GM23338 (cell line): ENCODE measurements around the gene MAPK8IP3. TPM values are rescaled to one million over a fixed set of nuclear protein-coding genes. Genes with fewer than 3 reads are reported as not detected.
A peak's percentile ranks its signal among the peaks of the same experiment; 100 is the strongest.

Experiments used
- ATAC-seq: fragments of 200-7000 bp; cut with Tn5 transposase; 3 replicates; pipeline ENCODE4 v1.9.1; 2020
- DNase-seq: peaks from one replicate; pipeline ENCODE4 v3.0.0-alpha.2; 2015; ENCODE audit warnings: low spot score
- H2AFZ ChIP-seq: fragments of 200-600 bp; sonication (generic); 2 replicates; pipeline ENCODE4 v1.8.0; 2016; ENCODE audit warnings: antibody characterized with exemption, mild to moderate bottlenecking, moderate library complexity
- H3F3A ChIP-seq: fragments of 200-600 bp; sonication (generic); replicated peaks from 2 replicates; pipeline ENCODE4 v1.8.0; 2017; ENCODE audit warnings: antibody characterized with exemption, mixed run types, low read depth
- H3K27ac ChIP-seq: fragments of 200-600 bp; sonication (generic); 2 replicates; pipeline ENCODE4 v1.6.1; 2016; ENCODE audit warnings: low read depth
- H3K27me3 ChIP-seq: fragments of 200-600 bp; sonication (generic); 2 replicates; pipeline ENCODE4 v1.8.0; 2016; ENCODE audit warnings: mild to moderate bottlenecking, mixed run types, moderate library complexity; ENCODE audit not compliant: insufficient read depth
- H3K36me3 ChIP-seq: fragments of 200-600 bp; sonication (generic); 2 replicates; pipeline ENCODE4 v1.8.0; 2016; ENCODE audit warnings: mild to moderate bottlenecking; ENCODE audit not compliant: insufficient read depth
- H3K4me1 ChIP-seq: fragments of 200-600 bp; sonication (generic); 2 replicates; pipeline ENCODE4 v1.8.0; 2016; ENCODE audit warnings: mild to moderate bottlenecking, moderate library complexity; ENCODE audit not compliant: insufficient read depth
- H3K4me2 ChIP-seq: fragments of 200-600 bp; sonication (generic); 2 replicates; pipeline ENCODE4 v1.7.1; 2017; ENCODE audit warnings: mixed run types
- H3K4me3 ChIP-seq: fragments of 200-600 bp; sonication (generic); 2 replicates; pipeline ENCODE4 v1.6.1; 2016; ENCODE audit warnings: mixed run types
- H3K79me2 ChIP-seq: fragments of 200-600 bp; sonication (generic); replicated peaks from 2 replicates; pipeline ENCODE4 v1.8.0; 2017; ENCODE audit warnings: mild to moderate bottlenecking; ENCODE audit not compliant: insufficient read depth
- H3K9me2 ChIP-seq: fragments of 200-600 bp; sonication (generic); 2 replicates; pipeline ENCODE4 v1.8.0; 2017; ENCODE audit not compliant: insufficient read depth
- H4K20me1 ChIP-seq: fragments of 200-600 bp; sonication (generic); replicated peaks from 2 replicates; pipeline ENCODE4 v1.8.0; 2017; ENCODE audit warnings: mild to moderate bottlenecking; ENCODE audit not compliant: insufficient read depth
- H3K27ac Mint-ChIP-seq: 2 replicates; pipeline ENCODE4 v1.8.0; 2020; ENCODE audit warnings: inconsistent platforms, mild to moderate bottlenecking, moderate library complexity, mixed read lengths
- H3K27me3 Mint-ChIP-seq: 3 replicates; pipeline ENCODE4 v1.8.0; 2022; ENCODE audit warnings: low read depth, mild to moderate bottlenecking, moderate library complexity, mixed read lengths, inconsistent platforms; ENCODE audit not compliant: insufficient read depth, poor library complexity
- H3K36me3 Mint-ChIP-seq: 3 replicates; pipeline ENCODE4 v1.8.0; 2021; ENCODE audit warnings: low read depth, mild to moderate bottlenecking, inconsistent platforms, moderate library complexity, mixed read lengths
- H3K4me1 Mint-ChIP-seq: 3 replicates; pipeline ENCODE4 v1.8.0; 2020; ENCODE audit warnings: mild to moderate bottlenecking, inconsistent platforms, mixed read lengths
- H3K4me3 Mint-ChIP-seq: 3 replicates; pipeline ENCODE4 v1.8.0; 2021; ENCODE audit warnings: moderate library complexity, mild to moderate bottlenecking, inconsistent platforms, mixed read lengths
- H3K9me3 Mint-ChIP-seq: 3 replicates; pipeline ENCODE4 v1.8.0; 2020; ENCODE audit warnings: moderate library complexity, mild to moderate bottlenecking, inconsistent platforms, mixed read lengths
- CREB1 ChIP-seq: fragments of 250-450 bp; sonication (Bioruptor Pico); IDR thresholded peaks from 2 replicates; pipeline ENCODE4 v1.5.0; 2020; ENCODE audit warnings: low read depth, mild to moderate bottlenecking, moderate library complexity
- EZH2 ChIP-seq: fragments of 200-600 bp; sonication (generic); IDR thresholded peaks from one replicate; pipeline ENCODE4 v1.8.0; 2017; ENCODE audit warnings: antibody characterized with exemption, mild to moderate bottlenecking, low read depth; ENCODE audit not compliant: unreplicated experiment
- EZH2phosphoT487 ChIP-seq: fragments of 200-600 bp; sonication (generic); IDR thresholded peaks from one replicate; pipeline ENCODE4 v1.8.1; 2018; ENCODE audit warnings: antibody characterized with exemption; ENCODE audit not compliant: unreplicated experiment
- JUNB ChIP-seq: IDR thresholded peaks from one replicate; pipeline ENCODE4 v1.6.1; 2016; ENCODE audit warnings: antibody characterized with exemption; ENCODE audit not compliant: unreplicated experiment
- NANOG ChIP-seq: IDR thresholded peaks from 2 replicates; pipeline ENCODE4 v1.6.1; 2016; ENCODE audit warnings: antibody characterized with exemption, borderline replicate concordance
- POLR2AphosphoS5 ChIP-seq: IDR thresholded peaks from 2 replicates; pipeline ENCODE4 v1.6.1; 2016; ENCODE audit warnings: antibody characterized with exemption, low read depth
- REST ChIP-seq: IDR thresholded peaks from one replicate; pipeline ENCODE4 v1.6.1; 2018; ENCODE audit warnings: antibody characterized with exemption; ENCODE audit not compliant: unreplicated experiment
- STAT1 ChIP-seq: IDR thresholded peaks from one replicate; pipeline ENCODE4 v1.6.1; 2016; ENCODE audit warnings: antibody characterized with exemption; ENCODE audit not compliant: unreplicated experiment
- ZNF114 ChIP-seq: fragments of 250-450 bp; sonication (Bioruptor Pico); IDR thresholded peaks from 2 replicates; pipeline ENCODE4 v1.5.0; 2020; ENCODE audit warnings: mild to moderate bottlenecking, moderate library complexity
- ZNF331 ChIP-seq: fragments of 250-450 bp; sonication (Bioruptor Pico); IDR thresholded peaks from 2 replicates; pipeline ENCODE4 v1.5.0; 2020; ENCODE audit warnings: low read depth, mild to moderate bottlenecking, moderate library complexity
- ZNF462 ChIP-seq: fragments of 250-450 bp; sonication (Bioruptor Pico); IDR thresholded peaks from 2 replicates; pipeline ENCODE4 v1.5.0; 2020; ENCODE audit warnings: mild to moderate bottlenecking, moderate library complexity
- polyA plus RNA-seq: library from polyadenylated mRNA; unstranded; fragments of >200 nt; fragmentation: Nextera tagmentation; extraction: Ambion mirVana; gene quantifications from 2 replicates; pipeline ENCODE4 v1.2.1, GENCODE V29; 2016
- total RNA-seq: library from RNA; depleted of rRNA; stranded (reverse); fragments of >200 nt; shearing (Covaris generic); gene quantifications from 2 replicates; pipeline ENCODE4 v1.2.3, GENCODE V29; 2014
- TF ChIP-seq, protein P1 (sequence below): IDR thresholded peaks from 2 replicates; pipeline ENCODE4 v1.6.1; 2016; ENCODE audit warnings: antibody characterized with exemption
- TF ChIP-seq, protein P2 (sequence below), 2 experiments: fragments of 200-600 bp in 1 of 2; sonication (generic) in 1 of 2; conservative IDR thresholded peaks; 2 replicates each; pipeline versions ENCODE4 v1.5.1 to v1.6.1; 2016 to 2017; ENCODE audit warnings: antibody characterized with exemption in 2 of 2, low read depth in 2 of 2, mild to moderate bottlenecking in 2 of 2, moderate library complexity in 1 of 2

Gene MAPK8IP3
- total and polyA plus RNA-seq, 2 experiments from 2014 or later = 11.3 to 58.4 TPM

DNA sequence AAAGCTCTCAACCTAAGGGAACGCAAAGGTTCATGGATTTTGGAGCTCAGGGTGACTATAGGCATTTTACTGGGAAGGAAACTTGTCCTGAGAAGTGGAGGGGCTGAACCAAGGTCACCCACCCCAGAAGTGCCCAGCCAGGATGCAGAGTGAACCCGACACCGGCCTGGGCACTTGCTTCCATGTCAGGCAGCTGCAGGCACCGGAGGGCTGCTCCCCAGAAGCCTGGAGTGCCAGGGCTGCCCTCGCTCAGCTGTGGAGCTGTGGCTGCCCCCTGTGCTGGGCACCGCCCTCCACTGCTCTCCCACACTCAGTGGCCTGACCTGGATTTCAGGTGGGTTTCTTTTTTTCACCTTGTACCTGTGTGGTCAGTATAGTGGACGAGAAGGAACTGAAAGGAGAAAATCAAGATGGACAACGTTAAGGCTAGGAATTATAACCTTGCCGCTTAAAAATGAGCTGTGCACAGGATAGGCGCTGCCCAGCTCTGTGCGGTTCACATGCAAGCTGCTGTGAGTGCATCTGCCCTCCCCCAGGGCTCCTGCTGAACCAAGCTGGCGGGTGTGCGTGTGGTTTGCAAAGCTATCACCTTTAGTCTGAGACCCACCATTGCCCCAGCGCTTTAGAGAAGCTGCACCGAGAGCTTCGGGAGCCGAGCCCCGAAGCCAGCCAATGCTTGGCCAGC lies 2.2 kb downstream of the MAPK8IP3 start:
- peaks cover 17% of the 10 kb centered on the region for H3F3A ChIP-seq
- no peaks in the 10 kb centered on the region for H3K9me3 Mint-ChIP-seq
- peaks cover 16% of the 10 kb centered on the region for H3K4me1 ChIP-seq
- peaks cover 60% of the 10 kb centered on the region for H3K79me2 ChIP-seq
- H4K20me1 ChIP-seq = peaks cover 25% of the 10 kb centered on the region
- ATAC-seq = no peak
- DNase-seq = no peak
- H3K9me2 ChIP-seq = no peaks in the 10 kb centered on the region
- H3K36me3 ChIP-seq = no peaks in the 10 kb centered on the region
- no peak overlapping the region for H3K4me3 ChIP-seq
- no peak overlapping the region for H3K27ac ChIP-seq
- no peaks in the 10 kb centered on the region for H3K27me3 ChIP-seq
- no peak overlapping the region for H3K27ac Mint-ChIP-seq
- no peak for TF ChIP-seq JUNB
- no peak for TF ChIP-seq ZNF462 (CRISPR knock-in tag)
- TF ChIP-seq, protein P1, sequence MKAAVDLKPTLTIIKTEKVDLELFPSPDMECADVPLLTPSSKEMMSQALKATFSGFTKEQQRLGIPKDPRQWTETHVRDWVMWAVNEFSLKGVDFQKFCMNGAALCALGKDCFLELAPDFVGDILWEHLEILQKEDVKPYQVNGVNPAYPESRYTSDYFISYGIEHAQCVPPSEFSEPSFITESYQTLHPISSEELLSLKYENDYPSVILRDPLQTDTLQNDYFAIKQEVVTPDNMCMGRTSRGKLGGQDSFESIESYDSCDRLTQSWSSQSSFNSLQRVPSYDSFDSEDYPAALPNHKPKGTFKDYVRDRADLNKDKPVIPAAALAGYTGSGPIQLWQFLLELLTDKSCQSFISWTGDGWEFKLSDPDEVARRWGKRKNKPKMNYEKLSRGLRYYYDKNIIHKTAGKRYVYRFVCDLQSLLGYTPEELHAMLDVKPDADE = no peak
- no peak for TF ChIP-seq STAT1
- no peak for TF ChIP-seq ZNF331 (CRISPR knock-in tag)
- no peak for TF ChIP-seq EZH2
- TF ChIP-seq, protein P2, sequence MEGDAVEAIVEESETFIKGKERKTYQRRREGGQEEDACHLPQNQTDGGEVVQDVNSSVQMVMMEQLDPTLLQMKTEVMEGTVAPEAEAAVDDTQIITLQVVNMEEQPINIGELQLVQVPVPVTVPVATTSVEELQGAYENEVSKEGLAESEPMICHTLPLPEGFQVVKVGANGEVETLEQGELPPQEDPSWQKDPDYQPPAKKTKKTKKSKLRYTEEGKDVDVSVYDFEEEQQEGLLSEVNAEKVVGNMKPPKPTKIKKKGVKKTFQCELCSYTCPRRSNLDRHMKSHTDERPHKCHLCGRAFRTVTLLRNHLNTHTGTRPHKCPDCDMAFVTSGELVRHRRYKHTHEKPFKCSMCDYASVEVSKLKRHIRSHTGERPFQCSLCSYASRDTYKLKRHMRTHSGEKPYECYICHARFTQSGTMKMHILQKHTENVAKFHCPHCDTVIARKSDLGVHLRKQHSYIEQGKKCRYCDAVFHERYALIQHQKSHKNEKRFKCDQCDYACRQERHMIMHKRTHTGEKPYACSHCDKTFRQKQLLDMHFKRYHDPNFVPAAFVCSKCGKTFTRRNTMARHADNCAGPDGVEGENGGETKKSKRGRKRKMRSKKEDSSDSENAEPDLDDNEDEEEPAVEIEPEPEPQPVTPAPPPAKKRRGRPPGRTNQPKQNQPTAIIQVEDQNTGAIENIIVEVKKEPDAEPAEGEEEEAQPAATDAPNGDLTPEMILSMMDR (conservative IDR thresholded peaks at IDR 0.05; ENCODE audit: low read depth in 2 of 2) = no peak
- no peak for TF ChIP-seq POLR2AphosphoS5
- no peak for TF ChIP-seq NANOG
- no peak for TF ChIP-seq ZNF114
- TF ChIP-seq EZH2phosphoT487 = no peak
- no peak for TF ChIP-seq REST
- TF ChIP-seq CREB1 (CRISPR knock-in tag) = no peak
- peak overlapping the region; percentile 96 for H3K4me3 Mint-ChIP-seq
- peaks cover 21% of the 10 kb centered on the region for H3K27me3 Mint-ChIP-seq
- H3K4me1 Mint-ChIP-seq = peaks cover 25% of the 10 kb centered on the region
- peaks cover 3% of the 10 kb centered on the region; the same call in 2 of the 3 replicates for H3K36me3 Mint-ChIP-seq
- peak overlapping the region; percentile 92; the same call in 1 of the 2 replicates for H3K4me2 ChIP-seq
- H2AFZ ChIP-seq = no peak overlapping the region
